Inflammatory macrophage treated with lipopolysaccharide for 4 hours (primary cell): Measurements from ENCODE around the gene DRD5.
"Not testable (repeated sequence)": the region's sequence is repeated elsewhere in the genome, so short reads cannot be mapped to it uniquely, and the experiment has no call there.

Source experiments
- DNase-seq: peaks from one replicate; pipeline ENCODE4 v3.0.0-alpha.2; 2020

The DRD5 gene

GRCh38 chr4:9781343-9782135 lies at the start of gene DRD5:
Gene DRD5 (plus strand): TSS chr4:9781634. CDS start chr4:9782030, 396 bp downstream.
- DNase-seq: no peak

GRCh38 chr4:9732256-9732655 lies 49.2 kb upstream of the DRD5 start:
- not testable (repeated sequence) for DNase-seq

DNA sequence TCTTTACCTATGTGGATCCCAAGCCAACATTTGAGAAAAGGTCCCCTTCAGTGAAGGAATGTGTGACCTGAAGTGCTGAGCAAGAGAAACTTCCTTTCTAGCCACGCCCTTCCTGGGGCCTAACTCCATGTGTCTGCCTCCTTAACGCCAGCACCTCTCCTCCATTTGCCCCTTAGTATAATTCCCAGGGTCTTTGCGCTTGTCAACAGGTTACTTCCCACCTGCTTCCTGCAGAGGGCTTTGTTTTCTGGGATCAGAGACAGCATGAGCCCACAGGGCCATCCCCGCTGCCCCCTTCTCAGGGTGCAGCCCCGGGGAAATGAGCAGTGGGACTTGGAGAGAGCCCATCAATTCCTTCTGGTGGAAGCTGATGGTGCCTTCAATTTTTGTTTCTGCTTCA lies 45.9 kb upstream of the DRD5 start:
- no peak for DNase-seq

DNA sequence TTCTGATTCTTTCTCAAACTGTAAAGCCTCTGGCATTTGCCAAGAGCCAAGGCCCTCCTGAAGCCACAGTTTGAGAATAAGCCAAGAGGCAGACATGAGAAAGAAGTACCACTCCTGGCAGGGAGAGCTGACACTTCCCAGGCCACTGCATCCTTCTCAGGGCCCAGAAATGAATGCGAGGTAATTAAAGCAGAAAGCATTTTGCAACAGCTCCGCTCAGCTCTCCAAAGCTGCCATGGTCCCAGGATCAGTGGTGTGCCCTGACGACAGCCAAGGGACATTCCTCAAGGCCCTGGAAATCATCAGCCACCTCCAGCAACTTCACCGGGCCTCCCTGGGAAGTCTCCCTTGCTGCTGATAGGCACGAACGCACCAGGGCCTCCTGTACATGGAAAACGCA lies 44.2 kb upstream of the DRD5 start:
- DNase-seq: not testable (repeated sequence)

- not testable (repeated sequence) for DNase-seq
These were observed 37.6 kb upstream of the DRD5 start for GRCh38 chr4:9743789-9744188.

GRCh38 chr4:9745782-9746181 lies 35.7 kb upstream of the DRD5 start:
- no peak for DNase-seq

GRCh38 chr4:9758641-9759317 lies 22.7 kb upstream of the DRD5 start:
- no peak for DNase-seq

- peak; percentile 81 for DNase-seq
These were observed 18.5 kb upstream of the DRD5 start for GRCh38 chr4:9762823-9763475.

- DNase-seq: no peak
These were observed 17.2 kb upstream of the DRD5 start for GRCh38 chr4:9764155-9764696.

- DNase-seq: peak; percentile 54
These were observed 16.3 kb upstream of the DRD5 start for GRCh38 chr4:9765091-9765490.

GRCh38 chr4:9769321-9769720 lies 12.1 kb upstream of the DRD5 start:
- DNase-seq: peak; percentile 31

GRCh38 chr4:9771034-9771433 lies 10.4 kb upstream of the DRD5 start:
- peak; percentile 57 for DNase-seq

DNA sequence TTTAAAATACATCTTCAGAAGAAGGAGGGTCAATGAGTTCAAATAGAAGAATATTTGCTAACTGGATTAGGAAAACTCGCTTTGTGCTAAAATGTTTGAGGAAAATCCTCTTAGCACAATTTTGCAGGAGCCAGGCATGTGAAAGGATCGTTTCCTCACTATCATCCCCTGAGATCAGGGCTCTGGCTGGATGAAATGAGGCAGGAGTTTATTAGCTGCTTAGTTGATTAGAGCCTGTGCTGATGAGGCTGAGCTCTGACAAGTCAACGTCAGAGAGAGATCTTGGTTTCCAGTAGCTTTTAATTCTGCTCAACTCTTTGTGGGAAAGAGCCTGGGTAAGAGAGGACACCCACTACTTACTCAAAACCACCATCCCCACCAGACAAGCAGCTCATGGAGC lies 8.0 kb upstream of the DRD5 start:
- no peak for DNase-seq

DNA sequence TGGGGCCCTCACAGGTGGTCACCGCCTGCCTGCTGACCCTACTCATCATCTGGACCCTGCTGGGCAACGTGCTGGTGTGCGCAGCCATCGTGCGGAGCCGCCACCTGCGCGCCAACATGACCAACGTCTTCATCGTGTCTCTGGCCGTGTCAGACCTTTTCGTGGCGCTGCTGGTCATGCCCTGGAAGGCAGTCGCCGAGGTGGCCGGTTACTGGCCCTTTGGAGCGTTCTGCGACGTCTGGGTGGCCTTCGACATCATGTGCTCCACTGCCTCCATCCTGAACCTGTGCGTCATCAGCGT lies 652 bp downstream of the DRD5 start:
- DNase-seq: no peak

- not testable (repeated sequence) for DNase-seq
These were observed 4.5 kb downstream of the DRD5 start for GRCh38 chr4:9785891-9786290.

GRCh38 chr4:9792381-9792780 lies 10.9 kb downstream of the DRD5 start:
- no peak for DNase-seq

DNA sequence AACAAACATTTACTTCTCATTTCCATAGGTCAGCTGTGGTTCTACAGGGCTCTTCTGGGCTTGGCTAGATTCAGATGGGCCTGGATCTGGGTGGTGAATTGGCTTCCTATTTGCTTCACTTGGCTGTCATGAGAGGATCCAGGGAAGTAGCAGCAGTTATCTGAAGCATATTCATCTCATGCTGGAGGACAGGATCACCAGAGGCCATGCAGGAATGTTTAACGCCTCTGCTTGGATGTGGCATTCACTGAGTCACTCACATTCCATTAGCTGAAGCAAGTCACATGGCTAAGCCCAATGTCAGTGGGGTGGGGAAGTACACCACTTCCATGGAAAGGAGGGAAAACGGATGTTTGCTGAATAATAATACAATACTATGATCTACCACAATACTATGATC lies 15.2 kb downstream of the DRD5 start:
- DNase-seq: not testable (repeated sequence)

DNA sequence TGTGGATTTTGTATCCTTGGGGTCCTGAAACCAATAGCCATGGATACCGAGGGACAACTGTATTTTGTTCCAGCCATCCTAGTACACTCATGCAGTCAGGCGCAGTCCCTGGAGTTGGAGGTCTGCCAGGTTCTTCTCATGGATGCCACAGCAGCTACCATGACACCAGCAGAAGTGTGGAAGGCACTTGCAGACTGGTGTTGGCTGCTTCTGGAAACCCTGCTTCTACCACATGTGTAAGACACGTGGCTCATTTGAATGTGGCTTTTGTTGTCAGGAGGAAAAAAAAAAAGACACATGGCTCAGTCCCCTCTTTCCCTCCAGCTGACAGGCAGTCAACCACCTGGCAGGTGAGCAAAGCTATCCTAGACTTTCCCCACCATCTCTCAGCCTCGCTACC lies 19.4 kb downstream of the DRD5 start:
- DNase-seq: no peak

- DNase-seq: no peak
These were observed 23.5 kb downstream of the DRD5 start for GRCh38 chr4:9804918-9805317.

DNA sequence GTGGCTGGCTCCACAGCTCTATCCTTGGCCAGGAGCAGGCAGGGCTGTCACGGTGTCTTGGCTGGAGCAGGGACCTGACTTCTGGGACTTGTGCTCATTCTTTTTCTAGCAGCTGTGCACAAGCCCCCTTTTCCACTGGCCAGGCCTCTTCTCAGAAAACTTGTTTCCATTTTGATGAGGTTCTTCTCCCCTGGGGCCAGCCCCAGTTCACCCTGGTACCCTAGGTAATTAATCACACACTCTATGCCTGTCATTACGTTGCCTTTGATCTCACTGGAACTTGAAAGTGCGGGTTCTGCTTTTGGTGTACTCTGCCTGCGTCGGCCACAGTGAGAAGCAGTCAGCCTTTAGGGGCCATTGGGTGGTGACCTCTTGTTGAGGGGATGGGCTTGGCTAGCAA lies 26.6 kb downstream of the DRD5 start:
- DNase-seq: no peak

- peak; percentile 77 for DNase-seq
These were observed 30.4 kb downstream of the DRD5 start for GRCh38 chr4:9811806-9812205.

DNA sequence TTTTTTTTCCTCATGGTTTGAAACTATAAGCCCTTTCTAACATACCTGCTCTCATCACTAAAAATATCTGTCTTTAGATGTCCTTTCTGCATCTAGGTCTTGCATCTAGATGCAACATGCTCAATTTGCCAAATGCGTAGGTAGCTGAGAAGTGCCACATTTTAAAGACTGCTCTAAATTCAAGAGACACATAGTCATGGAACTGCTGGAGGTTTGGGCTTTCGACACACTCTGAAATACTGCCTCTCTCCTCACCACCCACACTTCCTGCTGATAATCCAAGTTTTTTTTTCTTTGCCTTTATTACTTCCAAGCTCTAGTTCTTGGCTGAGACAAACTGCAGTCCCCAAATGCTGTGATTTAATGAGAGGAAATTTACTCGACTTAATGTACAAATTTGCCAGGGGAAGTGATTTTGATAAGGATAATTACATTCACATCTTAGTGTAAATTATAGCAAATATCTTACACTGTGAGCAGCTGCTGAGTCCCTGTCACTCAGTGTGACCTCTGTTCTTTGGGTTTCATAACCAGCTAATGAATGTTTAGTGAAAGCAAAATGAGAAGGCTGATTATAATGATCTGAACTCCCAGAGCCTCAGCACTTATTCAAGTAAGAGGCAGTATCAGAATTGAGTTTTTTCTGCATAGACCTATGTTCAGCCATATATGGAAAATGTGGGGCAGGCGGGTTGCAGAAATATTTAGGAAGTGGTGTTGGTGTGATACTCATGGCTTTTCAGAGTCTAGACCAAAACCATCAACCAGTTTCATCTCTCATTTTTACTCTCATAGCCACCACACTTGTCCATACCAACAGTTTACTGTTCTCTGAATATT lies 31.3 kb downstream of the DRD5 start:
- peak; percentile 74 for DNase-seq

DNA sequence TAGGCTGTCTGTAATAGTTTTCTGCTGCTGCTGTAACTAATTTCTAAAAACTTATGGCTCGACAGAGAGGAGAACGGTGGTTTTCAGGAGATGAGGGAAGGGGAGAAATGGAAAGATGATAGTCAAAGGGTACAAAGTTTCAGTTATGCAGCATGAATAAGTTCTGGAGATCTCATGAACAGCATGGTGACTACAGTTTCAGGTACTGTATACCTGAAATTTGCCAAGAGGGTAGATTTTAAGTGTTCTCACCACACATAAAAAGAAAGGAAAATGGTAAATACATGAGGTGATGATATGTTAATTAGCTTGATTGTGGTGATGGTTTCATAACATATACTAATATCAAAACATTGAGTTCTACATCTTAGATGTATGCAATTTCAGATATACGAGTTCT lies 34.9 kb downstream of the DRD5 start:
- no peak for DNase-seq
